ENCODE data around the gene HRH1. TPM values are rescaled to one million over a fixed set of nuclear protein-coding genes. Genes with fewer than 3 reads are reported as not detected.
"Not testable (repeated sequence)": the region's sequence is repeated elsewhere in the genome, so short reads cannot be mapped to it uniquely, and the experiment has no call there.

The HRH1 gene
- total RNA-seq, 4 donors from 2014 or later: 3.7 to 15.9 (median 5.9) TPM

DNA sequence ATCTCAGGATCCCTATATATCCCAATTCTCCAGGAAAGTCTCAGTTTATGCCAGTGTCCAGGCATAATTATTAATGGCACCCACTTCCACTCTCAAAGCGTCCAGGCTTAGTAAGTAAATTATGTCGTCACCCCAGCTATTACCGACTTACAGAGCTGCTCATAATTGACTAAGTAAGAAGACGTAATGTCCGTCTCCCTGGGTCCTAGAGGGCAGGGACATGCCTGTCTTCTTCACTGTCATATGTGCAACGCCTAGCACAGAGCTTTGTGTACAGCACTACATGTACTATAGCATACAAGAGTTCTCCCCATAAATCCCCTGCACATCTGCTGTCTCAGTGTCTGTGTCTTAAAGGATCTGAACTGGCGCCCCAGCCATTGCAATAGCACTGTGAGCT is 23.9 kb upstream of the HRH1 start:
- 86% methylated on average over 7 of the region's 7 CpGs for WGBS
- TF ChIP-seq POLR2AphosphoS5 (IDR thresholded peaks at IDR 0.05) (no peak), EP300 (IDR thresholded peaks at IDR 0.05) (no peak), POLR2A (IDR thresholded peaks at IDR 0.05; ENCODE audit: low read depth) (no peak)
- TF ChIP-seq, protein P1, sequence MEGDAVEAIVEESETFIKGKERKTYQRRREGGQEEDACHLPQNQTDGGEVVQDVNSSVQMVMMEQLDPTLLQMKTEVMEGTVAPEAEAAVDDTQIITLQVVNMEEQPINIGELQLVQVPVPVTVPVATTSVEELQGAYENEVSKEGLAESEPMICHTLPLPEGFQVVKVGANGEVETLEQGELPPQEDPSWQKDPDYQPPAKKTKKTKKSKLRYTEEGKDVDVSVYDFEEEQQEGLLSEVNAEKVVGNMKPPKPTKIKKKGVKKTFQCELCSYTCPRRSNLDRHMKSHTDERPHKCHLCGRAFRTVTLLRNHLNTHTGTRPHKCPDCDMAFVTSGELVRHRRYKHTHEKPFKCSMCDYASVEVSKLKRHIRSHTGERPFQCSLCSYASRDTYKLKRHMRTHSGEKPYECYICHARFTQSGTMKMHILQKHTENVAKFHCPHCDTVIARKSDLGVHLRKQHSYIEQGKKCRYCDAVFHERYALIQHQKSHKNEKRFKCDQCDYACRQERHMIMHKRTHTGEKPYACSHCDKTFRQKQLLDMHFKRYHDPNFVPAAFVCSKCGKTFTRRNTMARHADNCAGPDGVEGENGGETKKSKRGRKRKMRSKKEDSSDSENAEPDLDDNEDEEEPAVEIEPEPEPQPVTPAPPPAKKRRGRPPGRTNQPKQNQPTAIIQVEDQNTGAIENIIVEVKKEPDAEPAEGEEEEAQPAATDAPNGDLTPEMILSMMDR (IDR thresholded peaks at IDR 0.05): no peak
- Histone ChIP-seq H3K9me3 (no peaks in the 10 kb centered on the region), H3K27me3 (no peaks in the 10 kb centered on the region), H3K36me3 (no peaks in the 10 kb centered on the region), H3K4me3 (no peak overlapping the region), H3K4me1 (peaks cover 0 to 9% (median 0%) of the 10 kb centered on the region in 4 donors), H3K27ac (replicated peaks in 1 of 4) (no peak overlapping the region)
- peak; percentile 79 for DNase-seq (ENCODE audit: extremely low spot score)
- intact Hi-C loops (cut with DNase I): no loop called here

DNA sequence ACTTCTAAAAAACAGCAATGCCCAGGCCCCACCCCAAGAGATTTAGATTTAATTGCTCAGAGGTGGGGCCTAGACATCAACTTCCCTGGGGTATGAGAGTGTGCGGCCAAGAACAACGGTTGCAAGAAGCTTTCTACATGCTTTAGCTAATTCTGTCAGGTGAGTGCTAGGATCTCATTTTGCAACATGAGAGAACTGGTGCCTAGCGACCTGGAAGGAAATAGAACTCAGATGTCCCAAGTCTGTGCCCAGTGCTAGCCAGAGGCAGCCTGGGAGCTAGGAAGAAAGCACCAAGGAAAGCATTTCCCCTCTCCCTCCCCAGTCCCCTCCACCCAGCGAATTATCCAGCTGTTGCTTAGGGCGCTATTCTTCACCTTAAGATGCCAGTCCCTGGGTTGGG is 22.9 kb upstream of the HRH1 start:
- H3K27ac ChIP-seq (replicated peaks in 1 of 4): no peak overlapping the region
- intact Hi-C loops (cut with DNase I): no loop called here
- TF ChIP-seq POLR2AphosphoS5 (IDR thresholded peaks at IDR 0.05) (no peak), POLR2A (IDR thresholded peaks at IDR 0.05; ENCODE audit: low read depth) (no peak), EP300 (IDR thresholded peaks at IDR 0.05) (no peak)
- TF ChIP-seq, protein P1 (IDR thresholded peaks at IDR 0.05): no peak
- H3K36me3 ChIP-seq: no peaks in the 10 kb centered on the region
- H3K4me1 ChIP-seq: peaks cover 3 to 16% (median 5%) of the 10 kb centered on the region in 4 donors
- H3K27me3 ChIP-seq: no peaks in the 10 kb centered on the region
- no peak for DNase-seq (ENCODE audit: extremely low spot score)
- no peak overlapping the region for H3K4me3 ChIP-seq
- no peaks in the 10 kb centered on the region for H3K9me3 ChIP-seq
- 92% methylated on average over 3 of the region's 5 CpGs for WGBS

DNA sequence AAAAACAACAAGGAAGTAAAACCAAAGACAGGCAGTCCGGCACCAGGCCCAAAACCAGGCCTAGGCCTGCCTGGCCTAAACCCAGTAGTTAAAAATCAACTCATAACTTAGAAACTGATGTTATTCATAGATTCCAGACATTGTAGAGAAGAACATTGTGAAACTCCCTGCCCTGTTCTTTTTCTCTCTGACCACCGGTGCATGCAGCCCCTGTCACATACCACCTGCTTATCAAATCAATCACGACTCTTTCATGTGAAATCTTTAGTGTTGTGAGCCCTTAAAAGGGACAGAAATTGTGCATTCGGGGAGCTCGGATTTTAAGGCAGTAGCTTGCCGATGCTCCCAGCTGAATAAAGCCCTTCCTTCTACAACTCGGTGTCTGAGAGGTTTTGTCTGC is 22.4 kb upstream of the HRH1 start:
- H3K36me3 ChIP-seq; H3K27me3 ChIP-seq; H3K4me3 ChIP-seq; DNase-seq (ENCODE audit: extremely low spot score); H3K27ac ChIP-seq (replicated peaks in 1 of 4); intact Hi-C loops (cut with DNase I); H3K9me3 ChIP-seq: not testable (repeated sequence)
- WGBS: 98% methylated on average over 6 of the region's 7 CpGs
- H3K4me1 ChIP-seq: peaks cover 6 to 21% (median 10%) of the 10 kb centered on the region in 4 donors

DNA sequence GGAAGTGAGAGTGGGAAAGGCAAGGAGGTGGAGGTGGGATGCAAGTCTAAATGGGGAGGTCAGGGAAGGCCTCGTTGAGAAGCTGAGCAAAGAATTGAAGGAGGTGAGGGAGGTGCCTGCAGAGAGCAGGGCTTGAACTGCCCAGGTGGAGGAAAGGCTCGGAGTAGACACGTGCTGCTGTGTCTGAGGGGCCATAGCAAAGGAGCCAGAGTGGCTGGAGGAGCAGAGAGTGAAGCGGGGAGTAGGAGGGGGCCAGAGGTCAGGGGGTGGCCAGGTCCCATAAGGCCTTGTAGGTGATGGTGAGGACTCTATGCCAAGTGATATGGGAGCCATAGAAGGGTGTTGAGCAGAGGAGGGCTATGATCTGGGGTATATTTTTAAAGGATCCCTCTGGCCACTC is 21.4 kb upstream of the HRH1 start:
- peak; percentile 82 for DNase-seq (ENCODE audit: extremely low spot score)

DNA sequence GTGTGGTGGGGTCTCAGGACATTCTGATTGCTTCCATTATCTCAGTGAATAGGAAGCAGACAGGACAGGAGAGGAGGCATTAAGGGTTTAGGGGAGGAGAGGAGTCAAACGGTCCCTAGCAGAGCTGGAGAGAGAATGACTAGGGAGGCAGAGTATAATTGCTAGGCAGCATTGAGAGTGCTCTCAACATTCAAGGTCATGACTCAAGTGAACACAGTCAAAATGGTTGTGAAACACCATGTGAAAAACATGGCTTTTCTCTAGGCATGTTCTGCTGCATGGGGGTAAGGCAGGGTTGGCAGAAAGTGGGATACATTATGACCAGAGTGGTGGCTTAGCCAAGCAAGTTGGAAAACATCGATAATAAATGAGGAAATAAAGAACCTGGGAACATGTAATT is 19.5 kb upstream of the HRH1 start:
- no peak for DNase-seq (ENCODE audit: extremely low spot score)
- Histone ChIP-seq H3K36me3 (no peaks in the 10 kb centered on the region), H3K4me3 (no peak overlapping the region), H3K27ac (replicated peaks in 1 of 4) (no peak overlapping the region), H3K9me3 (no peaks in the 10 kb centered on the region), H3K4me1 (peaks cover 6 to 30% (median 16%) of the 10 kb centered on the region in 4 donors), H3K27me3 (no peaks in the 10 kb centered on the region)
- intact Hi-C loops (cut with DNase I): loop anchor here (5.0 kb wide), 1 partner anchor 37 kb away; no protein-coding TSS in a partner anchor
- 85% methylated on average over 2 of the region's 2 CpGs for WGBS
- TF ChIP-seq POLR2AphosphoS5 (IDR thresholded peaks at IDR 0.05) (peak; percentile 16 to 19), POLR2A (IDR thresholded peaks at IDR 0.05; ENCODE audit: low read depth) (no peak), EP300 (IDR thresholded peaks at IDR 0.05) (no peak)

More for the DNA sequence above, 21.4 kb upstream of the HRH1 start:
- intact Hi-C loops (cut with DNase I): no loop called here
- Histone ChIP-seq H3K27ac (replicated peaks in 1 of 4) (no peak overlapping the region), H3K9me3 (no peaks in the 10 kb centered on the region), H3K36me3 (no peaks in the 10 kb centered on the region), H3K4me3 (no peak overlapping the region), H3K4me1 (peaks cover 6 to 30% (median 13%) of the 10 kb centered on the region in 4 donors), H3K27me3 (no peaks in the 10 kb centered on the region)
- TF ChIP-seq, protein P1 (IDR thresholded peaks at IDR 0.05): no peak
- TF ChIP-seq EP300 (IDR thresholded peaks at IDR 0.05): no peak
- TF ChIP-seq POLR2A (IDR thresholded peaks at IDR 0.05; ENCODE audit: low read depth): no peak
- no peak for TF ChIP-seq POLR2AphosphoS5 (IDR thresholded peaks at IDR 0.05)
- 86% methylated on average over 4 of the region's 4 CpGs for WGBS

DNA sequence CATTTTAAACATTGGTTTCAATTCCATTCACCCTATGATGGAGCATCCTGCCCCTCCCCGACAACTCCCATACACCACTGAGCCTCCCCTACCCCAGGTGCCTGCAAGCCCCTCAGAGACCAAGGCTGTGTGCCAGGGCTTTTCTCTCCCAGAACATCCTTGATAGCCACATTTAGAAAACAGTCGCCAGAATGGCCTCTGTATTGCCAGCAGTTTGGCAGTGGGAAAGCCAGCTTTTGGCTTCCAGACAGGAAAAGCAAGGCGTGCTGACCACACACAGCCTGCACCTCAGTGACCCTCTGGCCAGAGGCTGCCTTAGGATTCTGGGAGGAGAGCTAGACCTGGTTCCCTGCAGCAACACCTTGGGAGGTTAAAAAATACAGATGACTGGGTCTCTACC is 18.2 kb upstream of the HRH1 start:
- peak overlapping the region; percentile 81 to 87 (median 85) for H3K27ac ChIP-seq (replicated peaks in 1 of 4)
- H3K9me3 ChIP-seq: no peaks in the 10 kb centered on the region
- TF ChIP-seq, protein P1 (IDR thresholded peaks at IDR 0.05): no peak
- TF ChIP-seq EP300 (IDR thresholded peaks at IDR 0.05) (no peak), POLR2A (IDR thresholded peaks at IDR 0.05; ENCODE audit: low read depth) (no peak), POLR2AphosphoS5 (IDR thresholded peaks at IDR 0.05) (no peak)
- 86% methylated on average over 3 of the region's 3 CpGs for WGBS
- no peak for DNase-seq (ENCODE audit: extremely low spot score)
- no peak overlapping the region for H3K4me3 ChIP-seq
- peaks cover 9 to 38% (median 25%) of the 10 kb centered on the region in 4 donors for H3K4me1 ChIP-seq
- intact Hi-C loops (cut with DNase I): loop anchor here (5.0 kb wide), 1 partner anchor 39 kb away; no protein-coding TSS in a partner anchor
- H3K27me3 ChIP-seq: no peaks in the 10 kb centered on the region
- H3K36me3 ChIP-seq: no peaks in the 10 kb centered on the region

Data from esophagus muscularis mucosa (tissue), 4 donors.